GM18508 (cell line): ENCODE measurements around the gene CHST5.

Experiments
- ATAC-seq: cut with Tn5 transposase; IDR thresholded peaks from one replicate; pipeline ENCODE4 v1.9.1; 2021; ENCODE audit warnings: moderate number of reproducible peaks; ENCODE audit not compliant: insufficient read depth, unreplicated experiment

CHST5 gene

GRCh38 chr16:75482434-75483205 lies 53.3 kb downstream of the CHST5 start:
- ATAC-seq, result no peak

- no peak for ATAC-seq
These were observed 54.4 kb downstream of the CHST5 start for GRCh38 chr16:75481475-75481874.

GRCh38 chr16:75479421-75479990 lies 56.4 kb downstream of the CHST5 start:
- ATAC-seq, result no peak
